Tibial nerve (tissue), 3 donors: Measurements from ENCODE around the gene INPP5E.
"Not testable (repeated sequence)": the region's sequence is repeated elsewhere in the genome, so short reads cannot be mapped to it uniquely, and the experiment has no call there.

Source experiments
- CTCF ChIP-seq, 5 experiments: fragments of 200-600 bp in 3 of 5; fragments of 450-650 bp in 2 of 5; sonication (generic) in 3 of 5; IDR thresholded peaks; one replicate each; pipeline ENCODE4 v1.5.1; 2016 to 2019; ENCODE audit warnings: antibody characterized with exemption in 5 of 5, mild to moderate bottlenecking in 3 of 5, moderate library complexity in 2 of 5
- POLR2A ChIP-seq, 2 donors: fragments of 450-650 bp; IDR thresholded peaks; one replicate each; pipeline ENCODE4 v1.6.1; 2017; ENCODE audit warnings: antibody characterized with exemption in 2 of 2, mild to moderate bottlenecking in 2 of 2, moderate library complexity in 2 of 2

GRCh38 chr9:136405904-136406303 is 33.7 kb downstream of the INPP5E start:
- TF ChIP-seq POLR2A, CTCF (IDR thresholded peaks at IDR 0.05): not testable (repeated sequence)
